IPS-18a (cell line): ENCODE data around the gene MAP3K4.

ENCODE experiments used
- H3K27ac ChIP-seq: one replicate; pipeline ENCODE4 v1.5.1; 2013; ENCODE audit warnings: low read length
- H3K27me3 ChIP-seq: one replicate; pipeline ENCODE4 v1.6.1; 2013; ENCODE audit warnings: mild to moderate bottlenecking, low read length; ENCODE audit not compliant: control insufficient read depth, insufficient read depth
- H3K36me3 ChIP-seq: one replicate; pipeline ENCODE4 v1.6.1; 2013; ENCODE audit warnings: low read depth, low read length; ENCODE audit not compliant: control insufficient read depth
- H3K4me1 ChIP-seq: one replicate; pipeline ENCODE4 v1.6.1; 2013; ENCODE audit warnings: low read depth, low read length; ENCODE audit not compliant: control insufficient read depth
- H3K4me3 ChIP-seq: one replicate; pipeline ENCODE4 v1.5.1; 2013; ENCODE audit warnings: low read length
- H3K9ac ChIP-seq: one replicate; pipeline ENCODE4 v1.6.1; 2013; ENCODE audit warnings: mild to moderate bottlenecking, low read length, moderate library complexity
- H3K9me3 ChIP-seq: one replicate; pipeline ENCODE4 v1.6.1; 2013; ENCODE audit warnings: low read depth, low read length; ENCODE audit not compliant: control insufficient read depth

MAP3K4 gene, protein sequence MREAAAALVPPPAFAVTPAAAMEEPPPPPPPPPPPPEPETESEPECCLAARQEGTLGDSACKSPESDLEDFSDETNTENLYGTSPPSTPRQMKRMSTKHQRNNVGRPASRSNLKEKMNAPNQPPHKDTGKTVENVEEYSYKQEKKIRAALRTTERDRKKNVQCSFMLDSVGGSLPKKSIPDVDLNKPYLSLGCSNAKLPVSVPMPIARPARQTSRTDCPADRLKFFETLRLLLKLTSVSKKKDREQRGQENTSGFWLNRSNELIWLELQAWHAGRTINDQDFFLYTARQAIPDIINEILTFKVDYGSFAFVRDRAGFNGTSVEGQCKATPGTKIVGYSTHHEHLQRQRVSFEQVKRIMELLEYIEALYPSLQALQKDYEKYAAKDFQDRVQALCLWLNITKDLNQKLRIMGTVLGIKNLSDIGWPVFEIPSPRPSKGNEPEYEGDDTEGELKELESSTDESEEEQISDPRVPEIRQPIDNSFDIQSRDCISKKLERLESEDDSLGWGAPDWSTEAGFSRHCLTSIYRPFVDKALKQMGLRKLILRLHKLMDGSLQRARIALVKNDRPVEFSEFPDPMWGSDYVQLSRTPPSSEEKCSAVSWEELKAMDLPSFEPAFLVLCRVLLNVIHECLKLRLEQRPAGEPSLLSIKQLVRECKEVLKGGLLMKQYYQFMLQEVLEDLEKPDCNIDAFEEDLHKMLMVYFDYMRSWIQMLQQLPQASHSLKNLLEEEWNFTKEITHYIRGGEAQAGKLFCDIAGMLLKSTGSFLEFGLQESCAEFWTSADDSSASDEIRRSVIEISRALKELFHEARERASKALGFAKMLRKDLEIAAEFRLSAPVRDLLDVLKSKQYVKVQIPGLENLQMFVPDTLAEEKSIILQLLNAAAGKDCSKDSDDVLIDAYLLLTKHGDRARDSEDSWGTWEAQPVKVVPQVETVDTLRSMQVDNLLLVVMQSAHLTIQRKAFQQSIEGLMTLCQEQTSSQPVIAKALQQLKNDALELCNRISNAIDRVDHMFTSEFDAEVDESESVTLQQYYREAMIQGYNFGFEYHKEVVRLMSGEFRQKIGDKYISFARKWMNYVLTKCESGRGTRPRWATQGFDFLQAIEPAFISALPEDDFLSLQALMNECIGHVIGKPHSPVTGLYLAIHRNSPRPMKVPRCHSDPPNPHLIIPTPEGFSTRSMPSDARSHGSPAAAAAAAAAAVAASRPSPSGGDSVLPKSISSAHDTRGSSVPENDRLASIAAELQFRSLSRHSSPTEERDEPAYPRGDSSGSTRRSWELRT (N-terminal part only)

DNA sequence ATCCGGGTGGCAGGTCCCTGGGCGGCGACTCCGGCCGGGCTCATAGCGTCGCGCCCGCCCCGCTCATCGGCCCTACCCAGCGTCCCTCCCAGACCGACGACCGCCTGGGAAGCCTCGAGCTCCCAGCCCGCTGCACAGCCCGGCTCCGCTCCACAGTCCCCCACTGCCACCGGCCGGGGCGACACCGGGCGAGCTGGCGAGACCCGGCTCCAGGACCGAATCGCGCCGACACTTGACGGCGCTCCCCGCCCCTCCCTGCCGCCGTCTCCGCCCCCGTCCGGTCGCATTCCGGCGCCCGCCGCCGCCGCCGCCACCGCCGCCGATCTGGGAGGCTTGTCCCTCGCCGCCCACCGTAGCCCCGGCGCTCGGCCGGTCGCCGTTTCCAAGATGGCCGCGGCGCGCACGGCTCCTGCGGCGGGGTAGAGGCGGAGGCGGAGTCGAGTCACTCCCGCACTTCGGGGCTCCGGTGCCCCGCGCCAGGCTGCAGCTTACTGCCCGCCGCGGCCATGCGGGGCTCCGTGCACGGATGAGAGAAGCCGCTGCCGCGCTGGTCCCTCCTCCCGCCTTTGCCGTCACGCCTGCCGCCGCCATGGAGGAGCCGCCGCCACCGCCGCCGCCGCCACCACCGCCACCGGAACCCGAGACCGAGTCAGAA, at the start of gene MAP3K4:
MAP3K4 (plus strand) TSS at position 364 of the 655 bp plus-strand sequence; CDS start at position 527, 163 bp downstream.
- peak within 1 kb of the TSS; percentile 92 for H3K4me3 ChIP-seq
- H3K27me3 ChIP-seq = no peaks in the 10 kb centered on the region
- no peaks in the 10 kb centered on the region for H3K9me3 ChIP-seq
- H3K9ac ChIP-seq = peak within 1 kb of the TSS; percentile 85
- peak within 1 kb of the TSS; percentile 45 for H3K27ac ChIP-seq
- H3K4me1 ChIP-seq = peaks cover 10% of the 10 kb centered on the region
- H3K36me3 ChIP-seq = peaks cover 3% of the 10 kb centered on the region

DNA sequence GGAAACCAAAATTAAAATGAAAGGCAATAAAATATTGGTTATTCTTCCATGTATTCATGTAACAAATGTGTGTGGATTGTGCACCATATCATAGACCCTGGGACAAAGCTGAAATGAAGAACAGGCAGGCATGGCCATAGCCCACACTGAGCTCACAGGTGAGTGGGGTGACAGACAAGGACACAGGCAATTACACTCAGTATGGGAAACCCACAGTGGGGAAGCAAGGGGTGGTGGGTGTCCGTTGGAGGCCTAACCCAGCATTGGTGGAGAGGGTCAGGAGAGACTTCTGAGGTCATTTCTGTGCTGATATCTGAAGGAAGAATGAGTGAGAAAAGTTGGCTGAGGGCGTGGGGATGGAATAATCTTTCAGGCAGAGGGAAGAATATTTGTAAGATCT, 47.6 kb upstream of the MAP3K4 start:
- no peak overlapping the region for H3K27ac ChIP-seq
- H3K36me3 ChIP-seq = no peaks in the 10 kb centered on the region
- H3K4me3 ChIP-seq = no peak overlapping the region
- no peak overlapping the region for H3K9ac ChIP-seq
- no peaks in the 10 kb centered on the region for H3K27me3 ChIP-seq
- no peaks in the 10 kb centered on the region for H3K4me1 ChIP-seq
- H3K9me3 ChIP-seq = no peaks in the 10 kb centered on the region

- no peak overlapping the region for H3K4me3 ChIP-seq
- no peak overlapping the region for H3K9ac ChIP-seq
- H3K4me1 ChIP-seq = no peaks in the 10 kb centered on the region
- H3K27ac ChIP-seq = no peak overlapping the region
- no peaks in the 10 kb centered on the region for H3K27me3 ChIP-seq
- H3K9me3 ChIP-seq = no peaks in the 10 kb centered on the region
- no peaks in the 10 kb centered on the region for H3K36me3 ChIP-seq
Observed at GRCh38 chr6:160945516-160946177, 45.9 kb upstream of the MAP3K4 start.

GRCh38 chr6:160949531-160949930, 42.0 kb upstream of the MAP3K4 start:
- H3K4me1 ChIP-seq = no peaks in the 10 kb centered on the region
- no peaks in the 10 kb centered on the region for H3K9me3 ChIP-seq
- no peak overlapping the region for H3K4me3 ChIP-seq

GRCh38 chr6:160950507-160950906, 41.1 kb upstream of the MAP3K4 start:
- no peak overlapping the region for H3K4me3 ChIP-seq
- H3K27ac ChIP-seq = no peak overlapping the region
- H3K4me1 ChIP-seq = no peaks in the 10 kb centered on the region
- no peaks in the 10 kb centered on the region for H3K9me3 ChIP-seq
- no peak overlapping the region for H3K9ac ChIP-seq
- H3K27me3 ChIP-seq = no peaks in the 10 kb centered on the region
- H3K36me3 ChIP-seq = no peaks in the 10 kb centered on the region

More at GRCh38 chr6:160949531-160949930, 42.0 kb upstream of the MAP3K4 start:
- no peaks in the 10 kb centered on the region for H3K36me3 ChIP-seq
- H3K27ac ChIP-seq = no peak overlapping the region
- H3K27me3 ChIP-seq = no peaks in the 10 kb centered on the region
- no peak overlapping the region for H3K9ac ChIP-seq

DNA sequence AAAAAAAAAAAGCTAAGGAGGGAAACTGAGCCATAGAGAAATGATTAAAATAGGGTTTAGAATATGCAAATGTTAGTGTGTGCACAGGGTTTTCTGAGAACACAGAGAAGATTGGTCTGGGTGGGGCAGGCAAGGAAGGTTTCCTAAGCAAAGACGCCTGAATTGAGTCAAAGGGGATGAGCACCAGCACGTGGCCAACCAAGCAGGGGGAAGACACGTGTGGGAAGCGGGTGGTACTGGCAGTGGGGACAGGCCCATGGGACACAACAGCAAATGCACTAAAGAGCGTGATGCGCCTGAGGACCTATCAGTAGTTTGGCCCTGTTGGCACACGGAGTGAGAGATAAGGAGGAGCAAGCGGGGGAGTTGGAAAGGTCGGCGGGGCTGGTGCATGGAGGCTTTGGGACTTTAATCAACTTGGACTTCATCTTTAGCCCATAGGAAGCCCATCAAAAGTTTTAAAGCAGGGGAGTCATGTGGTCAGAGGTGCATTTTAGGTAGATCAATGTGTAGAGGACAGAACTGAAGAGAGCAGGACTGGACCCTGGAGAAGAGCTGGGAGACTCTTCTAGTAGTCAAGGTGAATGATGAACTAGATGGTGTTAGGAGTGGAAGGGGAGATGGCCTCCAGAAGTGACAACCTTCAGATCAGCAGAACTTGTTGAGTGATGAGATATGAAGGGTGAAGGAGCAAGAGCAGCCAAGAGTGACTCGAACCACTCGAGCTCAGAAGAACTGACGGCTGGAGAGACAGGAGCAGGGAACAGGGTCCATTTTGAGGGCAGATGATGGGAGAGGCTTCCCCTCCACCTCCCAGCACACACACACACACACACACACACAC, 40.2 kb upstream of the MAP3K4 start:
- no peak overlapping the region for H3K9ac ChIP-seq
- H3K36me3 ChIP-seq = no peaks in the 10 kb centered on the region
- H3K27ac ChIP-seq = no peak overlapping the region
- H3K27me3 ChIP-seq = no peaks in the 10 kb centered on the region
- no peaks in the 10 kb centered on the region for H3K4me1 ChIP-seq
- no peaks in the 10 kb centered on the region for H3K9me3 ChIP-seq
- no peak overlapping the region for H3K4me3 ChIP-seq

GRCh38 chr6:160952633-160953281, 38.8 kb upstream of the MAP3K4 start:
- Histone ChIP-seq H3K36me3 (no peaks in the 10 kb centered on the region), H3K9ac (no peak overlapping the region), H3K9me3 (no peaks in the 10 kb centered on the region), H3K4me1 (no peaks in the 10 kb centered on the region), H3K27me3 (no peaks in the 10 kb centered on the region), H3K27ac (no peak overlapping the region), H3K4me3 (no peak overlapping the region)

DNA sequence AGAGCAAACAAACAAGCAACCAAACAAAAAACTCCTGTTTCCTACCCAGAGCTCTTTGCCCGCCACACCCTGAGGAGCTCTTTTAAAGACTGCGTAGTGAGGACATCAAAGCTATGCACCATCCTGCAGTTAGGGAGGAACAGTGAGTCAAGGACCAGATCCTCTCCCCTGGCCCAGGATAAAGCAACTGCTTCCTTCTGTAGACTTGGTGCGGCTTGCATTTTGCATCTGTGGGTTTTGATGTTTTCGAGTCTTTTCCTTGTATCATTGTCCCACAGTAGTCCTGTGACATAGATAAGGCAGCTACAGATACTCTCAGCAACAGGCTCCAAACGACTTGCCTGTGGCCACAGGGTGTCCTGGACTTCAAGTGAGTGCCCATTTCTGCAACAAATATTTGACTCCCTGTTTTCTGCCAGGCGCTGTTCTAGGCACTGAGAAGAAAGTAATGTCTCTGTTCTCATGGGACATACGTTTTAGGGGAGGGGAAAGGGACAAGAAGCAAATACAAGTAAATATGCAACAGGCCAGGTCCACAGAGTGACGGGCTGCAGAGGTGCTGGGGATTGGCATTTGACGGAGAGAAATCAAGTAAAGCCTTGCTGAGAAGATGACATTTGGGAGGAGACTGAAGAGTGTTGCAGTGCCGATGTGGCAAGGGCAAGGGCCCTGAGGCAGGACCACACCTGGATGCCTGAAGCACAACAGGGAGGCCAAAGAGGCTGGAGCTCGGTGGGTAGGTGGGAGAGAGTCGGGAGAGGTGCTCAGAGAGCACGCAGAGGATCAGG, 35.9 kb upstream of the MAP3K4 start:
- Histone ChIP-seq H3K9me3 (no peaks in the 10 kb centered on the region), H3K4me1 (peaks cover 10% of the 10 kb centered on the region), H3K9ac (no peak overlapping the region), H3K27ac (no peak overlapping the region), H3K27me3 (no peaks in the 10 kb centered on the region), H3K36me3 (no peaks in the 10 kb centered on the region), H3K4me3 (no peak overlapping the region)

DNA sequence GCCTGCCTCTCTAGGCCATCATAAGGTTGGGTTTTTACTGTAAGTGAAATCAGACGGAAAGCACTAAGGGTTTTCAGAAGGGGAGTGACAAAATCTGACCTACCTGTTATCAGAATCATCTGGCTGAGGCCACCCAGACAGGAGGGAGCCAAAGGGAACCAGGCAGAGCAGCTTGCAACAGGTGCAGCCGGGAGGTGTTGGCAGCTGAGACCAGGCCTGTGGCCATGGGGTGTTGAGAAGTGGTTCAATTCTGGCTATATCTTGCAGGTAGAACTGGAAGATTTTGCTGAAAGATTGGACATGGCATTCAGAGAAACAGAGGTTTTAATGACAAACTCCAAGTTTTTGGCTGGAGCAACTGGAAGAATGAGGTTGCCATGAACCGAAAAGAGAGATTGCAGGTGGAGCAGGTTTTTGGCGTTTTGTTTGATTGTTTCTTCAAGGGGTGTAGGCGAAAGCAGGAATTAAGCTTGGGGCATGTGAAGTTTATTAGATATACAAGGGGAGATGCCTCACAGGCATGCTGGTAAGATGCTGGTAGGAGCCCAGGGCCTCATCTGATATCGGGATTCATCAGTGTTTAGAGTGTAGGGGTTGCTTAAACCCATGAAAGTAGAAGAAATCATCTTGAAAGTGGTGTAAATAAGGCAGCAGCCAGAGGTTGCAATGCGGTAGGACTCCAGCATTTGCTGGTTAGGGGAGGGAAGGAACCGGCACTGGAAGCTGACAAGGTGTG, 35.1 kb upstream of the MAP3K4 start:
- H3K36me3 ChIP-seq = no peaks in the 10 kb centered on the region
- no peak overlapping the region for H3K9ac ChIP-seq
- no peaks in the 10 kb centered on the region for H3K27me3 ChIP-seq
- H3K9me3 ChIP-seq = no peaks in the 10 kb centered on the region
- no peak overlapping the region for H3K27ac ChIP-seq
- H3K4me1 ChIP-seq = peaks cover 10% of the 10 kb centered on the region
- no peak overlapping the region for H3K4me3 ChIP-seq
